Ectodermal cell (in vitro differentiated cells): ENCODE data around the gene CSGALNACT2.
A peak's percentile ranks its signal among the peaks of the same experiment; 100 is the strongest.

Experiments
- H3K27ac ChIP-seq: 2 replicates; pipeline ENCODE4 v1.7.0; 2013; ENCODE audit warnings: mild to moderate bottlenecking, low read depth, low read length; ENCODE audit not compliant: insufficient read depth, poor library complexity, severe bottlenecking
- H3K27me3 ChIP-seq: 2 replicates; pipeline ENCODE4 v1.7.0; 2013; ENCODE audit warnings: mild to moderate bottlenecking, low read length; ENCODE audit not compliant: insufficient read depth, control insufficient read depth, poor library complexity, severe bottlenecking
- H3K36me3 ChIP-seq: one replicate; pipeline ENCODE4 v1.7.0; 2013; ENCODE audit warnings: low read length; ENCODE audit not compliant: control insufficient read depth, insufficient read depth
- H3K4me1 ChIP-seq: one replicate; pipeline ENCODE4 v1.7.0; 2013; ENCODE audit warnings: low read length; ENCODE audit not compliant: control insufficient read depth, insufficient read depth
- H3K4me3 ChIP-seq: 2 replicates; pipeline ENCODE4 v1.7.0; 2013; ENCODE audit warnings: low read depth, low read length, control low read depth; ENCODE audit not compliant: insufficient read depth
- H3K9me3 ChIP-seq: 2 replicates; pipeline ENCODE4 v1.7.0; 2013; ENCODE audit warnings: mild to moderate bottlenecking, low read length, moderate library complexity; ENCODE audit not compliant: control insufficient read depth
- WGBS, 2 experiments: methylation state at CpG; one replicate each; pipeline ENCODE4 v1.1.7; 2013; ENCODE audit warnings: missing lambda C conversion rate in 2 of 2; 5-methylcytosine and 5-hydroxymethylcytosine counted together

Gene CSGALNACT2

DNA sequence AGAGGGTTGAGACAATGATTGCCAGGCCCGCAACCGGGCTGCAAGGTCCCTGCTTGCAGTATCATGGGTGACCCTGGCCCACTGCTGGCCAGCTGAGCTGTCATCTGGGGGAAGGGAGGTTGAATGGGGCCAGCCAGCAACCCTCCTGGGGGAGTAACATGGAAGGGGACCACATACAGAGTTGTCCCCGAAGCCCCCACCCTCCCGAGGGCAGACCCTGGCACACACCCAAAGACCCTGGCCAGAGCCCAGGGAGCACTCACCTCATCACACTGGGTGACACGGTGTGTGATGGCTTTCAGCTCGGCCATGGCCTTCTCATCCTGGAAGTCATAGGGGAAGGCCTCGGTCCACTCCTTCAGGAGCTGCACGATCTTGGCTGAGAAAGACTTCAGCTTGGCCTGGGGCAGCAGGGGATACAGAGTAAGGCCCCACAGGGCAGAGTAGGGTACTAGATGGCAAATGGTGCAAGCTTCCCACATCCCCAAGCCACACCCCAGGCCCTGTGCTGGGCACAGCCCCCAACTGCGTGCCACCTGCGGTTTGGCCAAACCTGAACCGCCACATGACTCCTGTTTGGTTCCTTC lies 63.4 kb downstream of the CSGALNACT2 start:
- no peaks in the 10 kb centered on the region for H3K36me3 ChIP-seq
- H3K4me3 ChIP-seq: peak overlapping the region; percentile 50
- H3K4me1 ChIP-seq: peaks cover 3% of the 10 kb centered on the region
- WGBS, 2 experiments: 91 to 93% methylated on average over 11 of the region's 11 CpGs
- no peaks in the 10 kb centered on the region for H3K27me3 ChIP-seq
- no peak overlapping the region for H3K27ac ChIP-seq
- H3K9me3 ChIP-seq: no peaks in the 10 kb centered on the region

DNA sequence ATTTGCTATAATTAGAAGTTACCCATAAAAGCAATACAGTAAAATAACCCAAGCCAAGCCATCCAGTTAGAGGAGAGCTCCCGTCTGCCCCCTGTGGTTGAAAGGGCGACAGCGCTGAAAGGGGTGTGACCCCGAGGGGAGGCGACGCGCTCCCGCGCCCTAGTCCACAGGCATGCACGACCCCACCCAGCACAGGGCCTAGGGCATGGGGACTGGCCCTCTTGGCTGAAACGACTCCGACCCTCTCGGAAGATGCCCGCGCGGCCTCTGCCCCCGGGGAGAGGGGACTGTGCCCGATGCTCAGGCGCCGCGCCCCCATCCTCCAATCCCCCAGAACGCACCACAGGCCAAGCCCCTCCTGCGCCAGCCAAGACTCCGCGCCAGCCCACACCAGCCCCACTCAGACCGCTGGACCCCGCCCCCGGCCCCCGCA lies 64.0 kb downstream of the CSGALNACT2 start:
- H3K27ac ChIP-seq: no peak overlapping the region
- H3K4me1 ChIP-seq: peaks cover 3% of the 10 kb centered on the region
- H3K27me3 ChIP-seq: no peaks in the 10 kb centered on the region
- H3K4me3 ChIP-seq: peak overlapping the region; percentile 50
- WGBS, 2 experiments: 0 to 1% methylated on average over 29 of the region's 29 CpGs
- no peaks in the 10 kb centered on the region for H3K36me3 ChIP-seq
- no peaks in the 10 kb centered on the region for H3K9me3 ChIP-seq

DNA sequence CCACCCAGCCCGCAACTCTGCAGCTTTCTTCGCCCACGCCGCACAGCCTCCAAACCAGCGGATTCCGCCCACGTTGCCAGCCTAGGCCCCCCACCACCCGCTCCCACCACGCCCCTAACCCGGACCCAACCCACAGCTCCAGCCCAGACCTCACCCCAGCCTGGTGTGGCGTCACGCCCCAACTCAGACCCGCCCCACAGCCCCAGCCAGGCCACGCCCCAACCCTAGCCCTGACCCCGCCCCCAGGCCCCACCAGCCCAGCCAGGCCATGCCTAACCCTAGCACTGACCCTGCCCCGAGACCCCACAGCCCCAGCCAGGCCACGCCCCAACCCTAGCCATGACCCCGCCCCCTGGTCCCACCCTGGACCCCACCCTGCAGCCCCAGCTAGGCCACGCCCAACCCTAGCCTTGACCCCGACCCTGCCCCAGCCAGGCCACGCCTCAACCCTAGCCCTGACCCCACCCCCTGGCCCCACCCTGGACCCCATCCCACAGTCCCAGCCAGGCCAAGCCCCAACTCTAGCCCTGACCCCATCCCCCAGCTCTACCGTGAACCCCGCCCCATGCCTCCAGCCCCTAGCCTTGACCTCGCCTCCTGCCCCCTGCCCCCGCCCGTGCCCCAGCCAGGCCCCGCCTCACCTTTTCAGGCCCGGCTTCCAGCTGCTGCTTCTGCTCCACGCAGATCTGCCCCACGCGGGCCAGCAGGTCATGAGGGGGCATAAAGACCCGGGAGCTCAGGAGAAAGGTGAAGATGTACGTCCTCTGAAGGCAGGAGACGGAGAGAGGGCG lies 64.6 kb downstream of the CSGALNACT2 start:
- H3K4me3 ChIP-seq: peak overlapping the region; percentile 50
- H3K9me3 ChIP-seq: no peaks in the 10 kb centered on the region
- no peaks in the 10 kb centered on the region for H3K27me3 ChIP-seq
- H3K27ac ChIP-seq: no peak overlapping the region
- 4% methylated on average over 35 of the region's 35 CpGs for WGBS, 2 experiments
- no peaks in the 10 kb centered on the region for H3K36me3 ChIP-seq
- H3K4me1 ChIP-seq: peaks cover 3% of the 10 kb centered on the region

DNA sequence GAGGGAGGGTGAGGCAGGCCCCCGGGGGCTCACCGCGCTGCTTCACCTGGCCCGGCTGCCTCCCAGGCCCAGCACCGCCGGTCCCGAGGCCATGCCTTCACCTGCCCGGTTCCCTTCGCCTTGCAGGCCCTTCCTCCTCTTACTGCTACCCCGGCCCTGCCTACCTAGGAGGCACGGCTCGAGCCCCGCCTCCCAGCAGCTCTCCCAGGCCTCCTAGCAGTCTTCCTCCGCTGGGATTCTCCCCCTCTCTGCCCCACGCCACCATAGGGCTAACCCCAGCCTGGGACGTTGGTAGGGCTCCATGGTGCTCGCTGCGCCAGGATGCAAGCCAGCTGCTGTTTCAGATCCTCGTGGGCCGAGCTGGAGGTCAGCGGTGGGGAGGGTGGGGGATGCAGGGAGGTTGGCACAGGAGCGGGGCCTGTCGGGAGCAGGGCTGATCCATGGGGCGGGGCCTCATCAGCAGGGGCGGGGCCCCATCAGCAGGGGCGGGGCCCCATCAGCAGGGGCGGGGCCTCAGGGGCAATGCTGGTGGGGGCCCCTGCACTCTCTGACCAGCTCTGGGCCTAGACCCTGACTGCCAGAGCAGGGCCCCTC lies 65.3 kb downstream of the CSGALNACT2 start:
- Histone ChIP-seq H3K36me3 (no peaks in the 10 kb centered on the region), H3K4me1 (peaks cover 3% of the 10 kb centered on the region), H3K4me3 (peak overlapping the region; percentile 29), H3K9me3 (no peaks in the 10 kb centered on the region), H3K27ac (no peak overlapping the region), H3K27me3 (no peaks in the 10 kb centered on the region)
- WGBS, 2 experiments: 13 to 17% methylated on average over 27 of the region's 27 CpGs

GRCh38 chr10:43204042-43204942 lies 66.0 kb downstream of the CSGALNACT2 start:
- no peaks in the 10 kb centered on the region for H3K9me3 ChIP-seq
- no peaks in the 10 kb centered on the region for H3K36me3 ChIP-seq
- peaks cover 3% of the 10 kb centered on the region for H3K4me1 ChIP-seq
- H3K27ac ChIP-seq: no peak overlapping the region
- 72 to 75% methylated on average over 14 of the region's 14 CpGs for WGBS, 2 experiments
- no peaks in the 10 kb centered on the region for H3K27me3 ChIP-seq
- no peak overlapping the region for H3K4me3 ChIP-seq

DNA sequence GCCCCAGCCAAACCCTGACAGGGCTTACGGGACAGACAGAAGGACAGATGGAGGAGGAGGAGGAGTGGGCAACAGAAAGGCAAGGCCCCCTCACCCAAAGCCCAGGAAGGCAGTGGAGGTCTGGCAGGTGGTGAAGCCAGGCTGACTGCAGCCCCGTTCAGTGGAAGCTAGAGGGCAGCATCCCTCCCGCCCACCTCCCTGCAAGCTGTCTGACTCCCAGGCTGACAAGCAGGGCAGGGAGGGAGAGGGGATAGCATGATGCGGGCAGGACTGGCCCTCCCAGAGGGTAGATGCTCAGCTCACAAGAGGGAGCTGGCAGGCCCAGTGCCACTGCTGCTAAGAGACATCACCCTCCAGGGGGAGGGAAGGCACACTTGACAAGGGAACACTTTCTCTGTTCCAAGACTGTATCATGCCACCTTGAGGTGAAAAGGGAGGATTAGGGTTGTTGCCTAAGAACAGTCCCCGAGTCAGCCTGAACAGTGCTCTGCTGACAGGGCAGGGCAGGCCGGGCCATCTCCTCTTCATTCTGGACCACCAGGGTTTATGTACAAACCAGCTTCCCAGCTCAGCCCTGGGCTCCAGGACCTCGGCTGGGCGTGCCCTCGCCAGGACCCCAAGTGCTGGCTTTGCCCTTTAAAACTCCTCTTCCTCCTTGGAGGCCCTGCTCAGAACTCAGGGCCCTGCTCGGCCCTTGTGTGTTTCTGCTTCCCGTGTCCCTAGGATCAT lies 66.9 kb downstream of the CSGALNACT2 start:
- Histone ChIP-seq H3K27ac (no peak overlapping the region), H3K36me3 (no peaks in the 10 kb centered on the region), H3K27me3 (no peaks in the 10 kb centered on the region), H3K4me1 (peaks cover 3% of the 10 kb centered on the region), H3K9me3 (no peaks in the 10 kb centered on the region), H3K4me3 (no peak overlapping the region)
- 63 to 66% methylated on average over 11 of the region's 11 CpGs for WGBS, 2 experiments

GRCh38 chr10:43205681-43206390 lies 67.6 kb downstream of the CSGALNACT2 start:
- no peak overlapping the region for H3K4me3 ChIP-seq
- 93 to 94% methylated on average over 20 of the region's 20 CpGs for WGBS, 2 experiments

DNA sequence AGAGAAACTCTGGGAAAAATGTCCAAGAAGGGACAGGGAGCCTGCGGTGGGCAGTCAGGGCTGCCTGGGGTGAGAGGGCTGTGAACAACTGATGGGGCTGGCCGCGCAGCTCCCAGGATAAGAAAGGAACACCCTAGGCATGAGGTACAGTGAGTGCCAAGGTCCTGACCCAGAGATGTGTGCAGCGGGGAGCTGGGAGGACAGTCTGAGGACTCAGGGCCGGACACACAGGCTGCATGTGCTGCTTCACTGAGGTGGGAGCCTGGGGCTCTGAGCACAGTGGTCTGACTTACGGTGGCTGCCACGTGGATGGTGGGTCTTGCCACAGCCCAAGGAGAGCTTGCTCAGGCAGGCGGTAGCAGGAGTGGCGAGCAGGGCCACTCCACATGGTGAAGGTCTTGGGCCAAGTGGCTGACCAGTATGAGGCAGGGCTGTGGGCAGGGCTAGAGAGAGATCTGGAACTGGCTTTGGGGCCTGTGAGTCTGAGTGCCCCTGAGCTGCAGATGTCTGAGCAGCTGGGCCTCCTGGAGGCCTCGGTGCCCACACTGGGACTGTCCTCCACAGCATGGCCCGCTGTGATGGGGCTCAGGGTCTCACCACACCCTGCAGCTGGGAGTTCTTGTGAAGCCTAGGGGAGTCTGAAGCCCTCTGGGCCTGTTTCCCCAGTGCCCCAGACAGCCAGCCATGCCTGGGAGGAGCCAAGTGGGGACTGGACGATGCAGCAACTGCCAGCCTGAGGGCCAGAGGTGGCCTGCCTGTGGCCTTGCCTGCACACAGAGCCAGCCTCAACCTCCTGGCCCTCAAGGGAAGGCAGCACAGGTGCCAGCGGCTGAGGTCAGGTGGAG lies 68.4 kb downstream of the CSGALNACT2 start:
- WGBS, 2 experiments: 94 to 95% methylated on average over 13 of the region's 13 CpGs
- peaks cover 3% of the 10 kb centered on the region for H3K4me1 ChIP-seq
- H3K4me3 ChIP-seq: no peak overlapping the region
- H3K27me3 ChIP-seq: no peaks in the 10 kb centered on the region
- H3K36me3 ChIP-seq: no peaks in the 10 kb centered on the region
- H3K9me3 ChIP-seq: no peaks in the 10 kb centered on the region
- H3K27ac ChIP-seq: no peak overlapping the region

More at GRCh38 chr10:43205681-43206390, 67.6 kb downstream of the CSGALNACT2 start:
- H3K36me3 ChIP-seq: no peaks in the 10 kb centered on the region
- H3K27me3 ChIP-seq: no peaks in the 10 kb centered on the region
- no peak overlapping the region for H3K27ac ChIP-seq
- H3K9me3 ChIP-seq: no peaks in the 10 kb centered on the region
- H3K4me1 ChIP-seq: peaks cover 3% of the 10 kb centered on the region
